ENCODE measurements around the gene ELP6. TPM values are rescaled to one million over a fixed set of nuclear protein-coding genes. Genes with fewer than 3 reads are reported as not detected.

ELP6 gene
- total and polyA plus RNA-seq, 7 experiments from 2014 or later: 18.8 to 43.1 (median 32.0) TPM

GRCh38 chr3:47496892-47497291, 16.6 kb downstream of the ELP6 start:
- H3K9me3 Mint-ChIP-seq: no peaks in the 10 kb centered on the region
- Histone ChIP-seq H3K4me3 (ENCODE audit: low read length) (no peak overlapping the region), H3K27ac (ENCODE audit: low read depth, low read length) (no peak overlapping the region), H3K27me3 (ENCODE audit: control insufficient read depth in 2 of 2, insufficient read depth in 2 of 2, low read length in 2 of 2) (no peaks in the 10 kb centered on the region), H3K9me3 (ENCODE audit: control insufficient read depth in 2 of 3, low read length in 3 of 3) (no peaks in the 10 kb centered on the region), H3K4me1 (ENCODE audit: control insufficient read depth in 2 of 2, insufficient read depth in 2 of 2, low read length in 2 of 2) (no peaks in the 10 kb centered on the region), H3K36me3 (ENCODE audit: control insufficient read depth in 2 of 3, insufficient read depth in 3 of 3, low read length in 3 of 3) (peaks cover 4 to 69% (median 4%) of the 10 kb centered on the region in 3 experiments)
- peak overlapping the region in 3 of 9 donors; percentile 7 to 31 (median 23) for H3K27ac Mint-ChIP-seq
- POLR2A ChIA-PET: no interaction called here
- CTCF ChIA-PET: no interaction called here
- H3K4me3 Mint-ChIP-seq: no peak overlapping the region
- ATAC-seq: no peak
- no peak for DNase-seq
- intact Hi-C loops (cut with micrococcal nuclease): no loop called here
- H3K36me3 Mint-ChIP-seq: peaks cover 13 to 44% (median 31%) of the 10 kb centered on the region in 5 donors
- no peaks in the 10 kb centered on the region for H3K27me3 Mint-ChIP-seq
- H3K4me1 Mint-ChIP-seq: peaks cover 0 to 12% (median 0%) of the 10 kb centered on the region in 7 donors

DNA sequence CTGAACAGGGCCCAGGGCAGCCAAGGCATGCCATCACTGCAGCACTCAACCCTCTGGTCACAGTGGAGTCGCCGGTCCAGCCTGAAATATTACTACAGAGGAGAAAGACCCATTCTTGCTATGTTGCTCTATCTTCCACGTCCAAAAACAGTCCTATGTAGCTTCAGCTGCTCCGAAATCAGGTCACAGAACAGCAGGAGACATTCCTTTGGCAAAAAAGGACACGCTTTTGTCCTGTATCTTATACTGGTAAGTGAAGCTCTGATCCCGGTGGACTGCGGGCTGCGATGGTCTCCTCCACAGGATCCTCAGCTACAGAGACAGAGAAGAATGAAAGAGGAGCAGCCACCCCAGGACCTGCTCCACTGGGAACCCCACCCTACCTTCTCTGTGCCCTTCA, 17.6 kb downstream of the ELP6 start:
- intact Hi-C loops (cut with micrococcal nuclease): no loop called here
- Mint-ChIP-seq H3K9me3 (no peaks in the 10 kb centered on the region), H3K36me3 (peaks cover 10 to 34% (median 26%) of the 10 kb centered on the region in 5 donors), H3K27ac (peak overlapping the region in 1 of 9 donors; percentile 25), H3K27me3 (no peaks in the 10 kb centered on the region), H3K4me3 (peak overlapping the region in 1 of 10 donors; percentile 45), H3K4me1 (peaks cover 0 to 10% (median 0%) of the 10 kb centered on the region in 7 donors)
- peaks cover 0 to 62% (median 4%) of the 10 kb centered on the region in 3 experiments for H3K36me3 ChIP-seq (ENCODE audit: control insufficient read depth in 2 of 3, insufficient read depth in 3 of 3, low read length in 3 of 3)
- H3K27me3 ChIP-seq (ENCODE audit: control insufficient read depth in 2 of 2, insufficient read depth in 2 of 2, low read length in 2 of 2): no peaks in the 10 kb centered on the region
- ATAC-seq (no peak), DNase-seq (no peak)
- CTCF ChIA-PET: no interaction called here
- POLR2A ChIA-PET: no interaction called here
- H3K9me3 ChIP-seq (ENCODE audit: control insufficient read depth in 2 of 3, low read length in 3 of 3): no peaks in the 10 kb centered on the region
- no peaks in the 10 kb centered on the region for H3K4me1 ChIP-seq (ENCODE audit: control insufficient read depth in 2 of 2, insufficient read depth in 2 of 2, low read length in 2 of 2)
- H3K27ac ChIP-seq (ENCODE audit: low read depth, low read length): no peak overlapping the region
- no peak overlapping the region for H3K4me3 ChIP-seq (ENCODE audit: low read length)

GRCh38 chr3:47495111-47495510, 18.4 kb downstream of the ELP6 start:
- H3K27ac ChIP-seq (ENCODE audit: low read depth, low read length): no peak overlapping the region
- ATAC-seq (no peak), DNase-seq (no peak)
- intact Hi-C loops (cut with micrococcal nuclease): no loop called here
- H3K9me3 ChIP-seq (ENCODE audit: control insufficient read depth in 2 of 3, low read length in 3 of 3): no peaks in the 10 kb centered on the region
- no peaks in the 10 kb centered on the region for H3K9me3 Mint-ChIP-seq
- no peaks in the 10 kb centered on the region for H3K27me3 ChIP-seq (ENCODE audit: control insufficient read depth in 2 of 2, insufficient read depth in 2 of 2, low read length in 2 of 2)
- peaks cover 0 to 57% (median 0%) of the 10 kb centered on the region in 3 experiments for H3K36me3 ChIP-seq (ENCODE audit: control insufficient read depth in 2 of 3, insufficient read depth in 3 of 3, low read length in 3 of 3)
- H3K4me3 ChIP-seq (ENCODE audit: low read length): no peak overlapping the region
- peaks cover 10 to 33% (median 19%) of the 10 kb centered on the region in 5 donors for H3K36me3 Mint-ChIP-seq
- ChIA-PET CTCF (no interaction called here), POLR2A (no interaction called here)
- peaks cover 0 to 6% (median 0%) of the 10 kb centered on the region in 7 donors for H3K4me1 Mint-ChIP-seq
- no peaks in the 10 kb centered on the region for H3K27me3 Mint-ChIP-seq
- no peak overlapping the region for H3K27ac Mint-ChIP-seq
- no peaks in the 10 kb centered on the region for H3K4me1 ChIP-seq (ENCODE audit: control insufficient read depth in 2 of 2, insufficient read depth in 2 of 2, low read length in 2 of 2)
- no peak overlapping the region for H3K4me3 Mint-ChIP-seq

GRCh38 chr3:47491777-47492176, 21.7 kb downstream of the ELP6 start:
- no peak overlapping the region for H3K4me3 ChIP-seq (ENCODE audit: low read length)
- Mint-ChIP-seq H3K36me3 (peaks cover 0 to 21% (median 10%) of the 10 kb centered on the region in 5 donors), H3K27me3 (no peaks in the 10 kb centered on the region), H3K27ac (no peak overlapping the region), H3K4me1 (no peaks in the 10 kb centered on the region), H3K9me3 (no peaks in the 10 kb centered on the region), H3K4me3 (no peak overlapping the region)
- ChIA-PET CTCF (no interaction called here), POLR2A (no interaction called here)
- H3K27me3 ChIP-seq (ENCODE audit: control insufficient read depth in 2 of 2, insufficient read depth in 2 of 2, low read length in 2 of 2): no peaks in the 10 kb centered on the region
- H3K27ac ChIP-seq (ENCODE audit: low read depth, low read length): no peak overlapping the region
- H3K36me3 ChIP-seq (ENCODE audit: control insufficient read depth in 2 of 3, insufficient read depth in 3 of 3, low read length in 3 of 3): peaks cover 0 to 30% (median 0%) of the 10 kb centered on the region in 3 experiments
- no peaks in the 10 kb centered on the region for H3K4me1 ChIP-seq (ENCODE audit: control insufficient read depth in 2 of 2, insufficient read depth in 2 of 2, low read length in 2 of 2)
- DNase-seq: no peak
- H3K9me3 ChIP-seq (ENCODE audit: control insufficient read depth in 2 of 3, low read length in 3 of 3): no peaks in the 10 kb centered on the region
- intact Hi-C loops (cut with micrococcal nuclease): no loop called here
- no peak for ATAC-seq

GRCh38 chr3:47491186-47491585, 22.3 kb downstream of the ELP6 start:
- ATAC-seq (no peak), DNase-seq (no peak)
- H3K36me3 Mint-ChIP-seq: peaks cover 0 to 21% (median 10%) of the 10 kb centered on the region in 5 donors
- POLR2A ChIA-PET: no interaction called here
- H3K4me1 ChIP-seq (ENCODE audit: control insufficient read depth in 2 of 2, insufficient read depth in 2 of 2, low read length in 2 of 2): no peaks in the 10 kb centered on the region
- no peak overlapping the region for H3K4me3 ChIP-seq (ENCODE audit: low read length)
- H3K9me3 ChIP-seq (ENCODE audit: control insufficient read depth in 2 of 3, low read length in 3 of 3): no peaks in the 10 kb centered on the region
- H3K27me3 ChIP-seq (ENCODE audit: control insufficient read depth in 2 of 2, insufficient read depth in 2 of 2, low read length in 2 of 2): no peaks in the 10 kb centered on the region
- intact Hi-C loops (cut with micrococcal nuclease): no loop called here
- no peaks in the 10 kb centered on the region for H3K27me3 Mint-ChIP-seq
- H3K36me3 ChIP-seq (ENCODE audit: control insufficient read depth in 2 of 3, insufficient read depth in 3 of 3, low read length in 3 of 3): peaks cover 0 to 24% (median 0%) of the 10 kb centered on the region in 3 experiments
- H3K27ac ChIP-seq (ENCODE audit: low read depth, low read length): no peak overlapping the region
- H3K4me3 Mint-ChIP-seq: no peak overlapping the region
- no peaks in the 10 kb centered on the region for H3K4me1 Mint-ChIP-seq
- H3K9me3 Mint-ChIP-seq: no peaks in the 10 kb centered on the region
- CTCF ChIA-PET: no interaction called here
- H3K27ac Mint-ChIP-seq: no peak overlapping the region

GRCh38 chr3:47487265-47487664, 26.2 kb downstream of the ELP6 start:
- Histone ChIP-seq H3K4me1 (ENCODE audit: control insufficient read depth in 2 of 2, insufficient read depth in 2 of 2, low read length in 2 of 2) (no peaks in the 10 kb centered on the region), H3K9me3 (ENCODE audit: control insufficient read depth in 2 of 3, low read length in 3 of 3) (no peaks in the 10 kb centered on the region), H3K27ac (ENCODE audit: low read depth, low read length) (no peak overlapping the region), H3K27me3 (ENCODE audit: control insufficient read depth in 2 of 2, insufficient read depth in 2 of 2, low read length in 2 of 2) (no peaks in the 10 kb centered on the region), H3K4me3 (ENCODE audit: low read length) (no peak overlapping the region), H3K36me3 (ENCODE audit: control insufficient read depth in 2 of 3, insufficient read depth in 3 of 3, low read length in 3 of 3) (peaks cover 0 to 6% (median 0%) of the 10 kb centered on the region in 3 experiments)
- intact Hi-C loops (cut with micrococcal nuclease): no loop called here
- POLR2A ChIA-PET: no interaction called here
- Mint-ChIP-seq H3K36me3 (peaks cover 0 to 10% (median 5%) of the 10 kb centered on the region in 5 donors), H3K27me3 (no peaks in the 10 kb centered on the region), H3K27ac (peak overlapping the region in 1 of 9 donors; percentile 12), H3K9me3 (no peaks in the 10 kb centered on the region), H3K4me3 (no peak overlapping the region), H3K4me1 (no peaks in the 10 kb centered on the region)
- DNase-seq: no peak
- no peak for ATAC-seq
- CTCF ChIA-PET: interaction anchor here (1.1 kb wide), 1 partner anchor 15 kb away, joined by 4 read pairs; no protein-coding TSS in a partner anchor

GRCh38 chr3:47485812-47486211, 27.7 kb downstream of the ELP6 start:
- CTCF ChIA-PET: no interaction called here
- no peak for ATAC-seq
- H3K27me3 Mint-ChIP-seq: no peaks in the 10 kb centered on the region
- no peak overlapping the region for H3K4me3 ChIP-seq (ENCODE audit: low read length)
- no peak overlapping the region for H3K4me3 Mint-ChIP-seq
- no peaks in the 10 kb centered on the region for H3K9me3 Mint-ChIP-seq
- no peak overlapping the region for H3K27ac Mint-ChIP-seq
- no peaks in the 10 kb centered on the region for H3K4me1 Mint-ChIP-seq
- H3K36me3 ChIP-seq (ENCODE audit: control insufficient read depth in 2 of 3, insufficient read depth in 3 of 3, low read length in 3 of 3): peaks cover 0 to 1% (median 0%) of the 10 kb centered on the region in 3 experiments
- no peaks in the 10 kb centered on the region for H3K4me1 ChIP-seq (ENCODE audit: control insufficient read depth in 2 of 2, insufficient read depth in 2 of 2, low read length in 2 of 2)
- POLR2A ChIA-PET: interaction anchor here (1.0 kb wide), 1 partner anchor 10 kb away, joined by 3 read pairs; the partner anchor contains the start of gene SCAP
- H3K36me3 Mint-ChIP-seq: peaks cover 0 to 10% (median 5%) of the 10 kb centered on the region in 5 donors
- intact Hi-C loops (cut with micrococcal nuclease): no loop called here
- no peak overlapping the region for H3K27ac ChIP-seq (ENCODE audit: low read depth, low read length)
- H3K9me3 ChIP-seq (ENCODE audit: control insufficient read depth in 2 of 3, low read length in 3 of 3): no peaks in the 10 kb centered on the region
- H3K27me3 ChIP-seq (ENCODE audit: control insufficient read depth in 2 of 2, insufficient read depth in 2 of 2, low read length in 2 of 2): no peaks in the 10 kb centered on the region
- no peak for DNase-seq
